DND-41 (cell line): ENCODE results near the gene NEURL1.
A peak's percentile ranks its signal among the peaks of the same experiment; 100 is the strongest.

Source experiments
- CTCF ChIP-seq: IDR thresholded peaks from 2 replicates; pipeline ENCODE4 v1.5.1; 2012; ENCODE audit warnings: borderline replicate concordance, low read length, moderate library complexity, mild to moderate bottlenecking; ENCODE audit not compliant: poor library complexity, severe bottlenecking; ENCODE audit errors: extremely low read depth
- EZH2 ChIP-seq: IDR thresholded peaks from 3 replicates; pipeline ENCODE4 v1.6.1; 2012; ENCODE audit warnings: borderline replicate concordance, low read depth, mild to moderate bottlenecking, moderate library complexity, low read length, inconsistent platforms; ENCODE audit not compliant: severe bottlenecking

GRCh38 chr10:103605359-103606096 is 112.0 kb downstream of the NEURL1 start:
- TF ChIP-seq CTCF (peak; percentile 68), EZH2 (no peak)
